GM12892 (cell line): Measurements from ENCODE around the gene SHISA7.

Source experiments
- POLR2A ChIP-seq: IDR thresholded peaks from 2 replicates; pipeline ENCODE4 v1.6.1; 2011; ENCODE audit warnings: low read depth, low read length, control low read depth
- POLR2AphosphoS5 ChIP-seq: IDR thresholded peaks from 2 replicates; pipeline ENCODE4 v1.6.1; 2011; ENCODE audit warnings: low read depth, low read length, control low read depth

GRCh38 chr19:55492362-55492944 is 49.4 kb upstream of the SHISA7 start:
- no peak for TF ChIP-seq POLR2AphosphoS5
- TF ChIP-seq POLR2A = no peak
